PC-3 (cell line): ENCODE results near the gene ZBTB7A.

Experiments used
- EZH2phosphoT487 ChIP-seq: fragments of 300-600 bp; sonication (generic); IDR thresholded peaks from 2 replicates; pipeline ENCODE4 v1.6.1; 2018; ENCODE audit warnings: mild to moderate bottlenecking, antibody characterized with exemption, low read length, borderline replicate concordance
- TF ChIP-seq, protein P1 (sequence below): fragments of 300-600 bp; sonication (generic); conservative IDR thresholded peaks from 2 replicates; pipeline ENCODE4 v1.5.1; 2017; ENCODE audit warnings: antibody characterized with exemption, low read depth, mild to moderate bottlenecking, low read length

DNA sequence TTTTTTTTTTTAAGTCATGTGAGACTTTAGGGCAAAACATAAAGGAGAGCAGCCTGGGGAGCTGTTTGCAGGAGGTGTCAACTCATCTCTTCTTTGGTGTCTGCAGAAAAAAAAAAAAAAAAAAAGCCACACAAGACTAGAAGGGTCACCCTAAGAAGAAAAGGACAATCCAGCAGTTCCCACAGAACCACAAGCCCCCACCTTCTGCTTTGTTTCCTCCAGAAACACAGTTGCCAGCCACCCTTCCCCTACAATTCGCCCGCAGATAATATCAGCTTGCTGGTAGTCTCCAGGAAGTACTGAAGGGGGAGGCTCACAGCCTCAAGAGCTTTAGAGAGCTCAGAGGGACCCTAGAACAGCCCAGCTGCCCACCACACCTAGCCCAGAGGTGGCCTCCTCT, 22.3 kb upstream of the ZBTB7A start:
- TF ChIP-seq, protein P1, sequence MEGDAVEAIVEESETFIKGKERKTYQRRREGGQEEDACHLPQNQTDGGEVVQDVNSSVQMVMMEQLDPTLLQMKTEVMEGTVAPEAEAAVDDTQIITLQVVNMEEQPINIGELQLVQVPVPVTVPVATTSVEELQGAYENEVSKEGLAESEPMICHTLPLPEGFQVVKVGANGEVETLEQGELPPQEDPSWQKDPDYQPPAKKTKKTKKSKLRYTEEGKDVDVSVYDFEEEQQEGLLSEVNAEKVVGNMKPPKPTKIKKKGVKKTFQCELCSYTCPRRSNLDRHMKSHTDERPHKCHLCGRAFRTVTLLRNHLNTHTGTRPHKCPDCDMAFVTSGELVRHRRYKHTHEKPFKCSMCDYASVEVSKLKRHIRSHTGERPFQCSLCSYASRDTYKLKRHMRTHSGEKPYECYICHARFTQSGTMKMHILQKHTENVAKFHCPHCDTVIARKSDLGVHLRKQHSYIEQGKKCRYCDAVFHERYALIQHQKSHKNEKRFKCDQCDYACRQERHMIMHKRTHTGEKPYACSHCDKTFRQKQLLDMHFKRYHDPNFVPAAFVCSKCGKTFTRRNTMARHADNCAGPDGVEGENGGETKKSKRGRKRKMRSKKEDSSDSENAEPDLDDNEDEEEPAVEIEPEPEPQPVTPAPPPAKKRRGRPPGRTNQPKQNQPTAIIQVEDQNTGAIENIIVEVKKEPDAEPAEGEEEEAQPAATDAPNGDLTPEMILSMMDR: no peak
- no peak for TF ChIP-seq EZH2phosphoT487
